ENCODE results near the gene ATP6AP1. TPM values are rescaled to one million over a fixed set of nuclear protein-coding genes. Genes with fewer than 3 reads are reported as not detected.

ATP6AP1 gene
- total and polyA plus RNA-seq, 2 experiments from 2014 or later, result 37.7 to 52.1 TPM

DNA sequence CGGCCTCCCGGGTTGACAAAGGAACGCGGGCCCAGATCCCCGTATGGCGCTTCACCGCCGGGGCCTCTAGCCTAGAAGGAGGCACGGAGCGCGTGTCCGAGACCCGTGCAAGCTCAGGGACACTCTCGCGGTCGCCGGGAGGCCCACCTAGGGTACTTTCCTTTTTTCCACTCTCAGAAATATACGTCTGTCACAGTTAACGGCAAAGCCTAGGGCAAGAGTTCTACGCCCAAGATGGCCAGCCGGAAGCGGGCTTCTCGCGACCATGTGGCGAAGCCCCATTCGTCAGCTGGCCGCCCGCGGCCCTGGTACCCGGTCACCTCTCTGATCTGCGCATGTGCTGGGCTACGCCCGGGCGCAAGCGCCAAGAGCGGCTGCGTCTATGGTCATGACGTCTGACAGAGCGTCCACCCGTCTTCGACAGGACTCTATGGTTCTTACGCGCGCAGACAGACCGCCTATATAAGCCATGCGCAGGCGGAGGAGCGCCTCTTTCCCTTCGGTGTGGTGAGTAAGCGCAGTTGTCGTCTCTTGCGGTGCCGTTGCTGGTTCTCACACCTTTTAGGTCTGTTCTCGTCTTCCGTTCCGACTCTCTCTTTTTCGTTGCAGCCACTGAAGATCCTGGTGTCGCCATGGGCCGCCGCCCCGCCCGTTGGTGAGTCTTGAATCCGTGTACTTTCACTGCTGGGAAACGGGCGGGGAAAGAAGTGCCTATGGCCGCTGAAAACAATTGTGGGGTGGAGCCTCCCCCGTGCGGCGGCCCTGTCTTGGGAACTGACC lies 30.4 kb upstream of the ATP6AP1 start, which contains the start of gene RPL10 (continued):
- TF ChIP-seq, protein P1, sequence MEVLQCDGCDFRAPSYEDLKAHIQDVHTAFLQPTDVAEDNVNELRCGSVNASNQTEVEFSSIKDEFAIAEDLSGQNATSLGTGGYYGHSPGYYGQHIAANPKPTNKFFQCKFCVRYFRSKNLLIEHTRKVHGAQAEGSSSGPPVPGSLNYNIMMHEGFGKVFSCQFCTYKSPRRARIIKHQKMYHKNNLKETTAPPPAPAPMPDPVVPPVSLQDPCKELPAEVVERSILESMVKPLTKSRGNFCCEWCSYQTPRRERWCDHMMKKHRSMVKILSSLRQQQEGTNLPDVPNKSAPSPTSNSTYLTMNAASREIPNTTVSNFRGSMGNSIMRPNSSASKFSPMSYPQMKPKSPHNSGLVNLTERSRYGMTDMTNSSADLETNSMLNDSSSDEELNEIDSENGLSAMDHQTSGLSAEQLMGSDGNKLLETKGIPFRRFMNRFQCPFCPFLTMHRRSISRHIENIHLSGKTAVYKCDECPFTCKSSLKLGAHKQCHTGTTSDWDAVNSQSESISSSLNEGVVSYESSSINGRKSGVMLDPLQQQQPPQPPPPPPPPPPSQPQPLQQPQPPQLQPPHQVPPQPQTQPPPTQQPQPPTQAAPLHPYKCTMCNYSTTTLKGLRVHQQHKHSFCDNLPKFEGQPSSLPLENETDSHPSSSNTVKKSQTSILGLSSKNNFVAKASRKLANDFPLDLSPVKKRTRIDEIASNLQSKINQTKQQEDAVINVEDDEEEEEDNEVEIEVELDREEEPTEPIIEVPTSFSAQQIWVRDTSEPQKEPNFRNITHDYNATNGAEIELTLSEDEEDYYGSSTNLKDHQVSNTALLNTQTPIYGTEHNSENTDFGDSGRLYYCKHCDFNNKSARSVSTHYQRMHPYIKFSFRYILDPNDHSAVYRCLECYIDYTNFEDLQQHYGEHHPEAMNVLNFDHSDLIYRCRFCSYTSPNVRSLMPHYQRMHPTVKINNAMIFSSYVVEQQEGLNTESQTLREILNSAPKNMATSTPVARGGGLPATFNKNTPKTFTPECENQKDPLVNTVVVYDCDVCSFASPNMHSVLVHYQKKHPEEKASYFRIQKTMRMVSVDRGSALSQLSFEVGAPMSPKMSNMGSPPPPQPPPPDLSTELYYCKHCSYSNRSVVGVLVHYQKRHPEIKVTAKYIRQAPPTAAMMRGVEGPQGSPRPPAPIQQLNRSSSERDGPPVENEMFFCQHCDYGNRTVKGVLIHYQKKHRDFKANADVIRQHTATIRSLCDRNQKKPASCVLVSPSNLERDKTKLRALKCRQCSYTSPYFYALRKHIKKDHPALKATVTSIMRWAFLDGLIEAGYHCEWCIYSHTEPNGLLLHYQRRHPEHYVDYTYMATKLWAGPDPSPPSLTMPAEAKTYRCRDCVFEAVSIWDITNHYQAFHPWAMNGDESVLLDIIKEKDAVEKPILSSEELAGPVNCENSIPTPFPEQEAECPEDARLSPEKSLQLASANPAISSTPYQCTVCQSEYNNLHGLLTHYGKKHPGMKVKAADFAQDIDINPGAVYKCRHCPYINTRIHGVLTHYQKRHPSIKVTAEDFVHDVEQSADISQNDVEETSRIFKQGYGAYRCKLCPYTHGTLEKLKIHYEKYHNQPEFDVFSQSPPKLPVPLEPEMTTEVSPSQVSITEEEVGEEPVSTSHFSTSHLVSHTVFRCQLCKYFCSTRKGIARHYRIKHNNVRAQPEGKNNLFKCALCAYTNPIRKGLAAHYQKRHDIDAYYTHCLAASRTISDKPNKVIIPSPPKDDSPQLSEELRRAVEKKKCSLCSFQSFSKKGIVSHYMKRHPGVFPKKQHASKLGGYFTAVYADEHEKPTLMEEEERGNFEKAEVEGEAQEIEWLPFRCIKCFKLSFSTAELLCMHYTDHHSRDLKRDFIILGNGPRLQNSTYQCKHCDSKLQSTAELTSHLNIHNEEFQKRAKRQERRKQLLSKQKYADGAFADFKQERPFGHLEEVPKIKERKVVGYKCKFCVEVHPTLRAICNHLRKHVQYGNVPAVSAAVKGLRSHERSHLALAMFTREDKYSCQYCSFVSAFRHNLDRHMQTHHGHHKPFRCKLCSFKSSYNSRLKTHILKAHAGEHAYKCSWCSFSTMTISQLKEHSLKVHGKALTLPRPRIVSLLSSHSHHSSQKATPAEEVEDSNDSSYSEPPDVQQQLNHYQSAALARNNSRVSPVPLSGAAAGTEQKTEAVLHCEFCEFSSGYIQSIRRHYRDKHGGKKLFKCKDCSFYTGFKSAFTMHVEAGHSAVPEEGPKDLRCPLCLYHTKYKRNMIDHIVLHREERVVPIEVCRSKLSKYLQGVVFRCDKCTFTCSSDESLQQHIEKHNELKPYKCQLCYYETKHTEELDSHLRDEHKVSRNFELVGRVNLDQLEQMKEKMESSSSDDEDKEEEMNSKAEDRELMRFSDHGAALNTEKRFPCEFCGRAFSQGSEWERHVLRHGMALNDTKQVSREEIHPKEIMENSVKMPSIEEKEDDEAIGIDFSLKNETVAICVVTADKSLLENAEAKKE (CRISPR knock-in tag; IDR thresholded peaks at IDR 0.05), result no peak
- TF ChIP-seq ZNF114 (CRISPR knock-in tag; IDR thresholded peaks at IDR 0.05) (no peak), POLR2AphosphoS5 (IDR thresholded peaks at IDR 0.05; ENCODE audit: low read depth) (peak; percentile 96), ZNF331 (CRISPR knock-in tag; IDR thresholded peaks at IDR 0.05; ENCODE audit: low read depth) (no peak)
- TF ChIP-seq, protein P2, sequence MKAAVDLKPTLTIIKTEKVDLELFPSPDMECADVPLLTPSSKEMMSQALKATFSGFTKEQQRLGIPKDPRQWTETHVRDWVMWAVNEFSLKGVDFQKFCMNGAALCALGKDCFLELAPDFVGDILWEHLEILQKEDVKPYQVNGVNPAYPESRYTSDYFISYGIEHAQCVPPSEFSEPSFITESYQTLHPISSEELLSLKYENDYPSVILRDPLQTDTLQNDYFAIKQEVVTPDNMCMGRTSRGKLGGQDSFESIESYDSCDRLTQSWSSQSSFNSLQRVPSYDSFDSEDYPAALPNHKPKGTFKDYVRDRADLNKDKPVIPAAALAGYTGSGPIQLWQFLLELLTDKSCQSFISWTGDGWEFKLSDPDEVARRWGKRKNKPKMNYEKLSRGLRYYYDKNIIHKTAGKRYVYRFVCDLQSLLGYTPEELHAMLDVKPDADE (IDR thresholded peaks at IDR 0.05), result peak; percentile 37; the same call in 1 of the 2 replicates
